ENCODE data around the gene KIRREL3. TPM values are rescaled to one million over a fixed set of nuclear protein-coding genes. Genes with fewer than 3 reads are reported as not detected.

KIRREL3 gene
- polyA plus RNA-seq, 1 of the 3 experiments (the other 2 are of a cell fraction): 3.7 TPM

- Histone ChIP-seq H3K4me3 (ENCODE audit: low read depth in 2 of 2, low read length in 1 of 2) (no peak overlapping the region), H3K9me3 (no peaks in the 10 kb centered on the region), H2AFZ (ENCODE audit: low read depth) (no peak overlapping the region), H3K27ac (ENCODE audit: low read depth in 2 of 2, low read length in 1 of 2) (no peak overlapping the region), H3K79me2 (ENCODE audit: insufficient read depth) (no peaks in the 10 kb centered on the region), H4K20me1 (ENCODE audit: insufficient read depth) (no peaks in the 10 kb centered on the region), H3K9me2 (no peaks in the 10 kb centered on the region), H3K4me2 (no peak overlapping the region), H3K27me3 (ENCODE audit: insufficient read depth) (no peaks in the 10 kb centered on the region), H3F3A (replicated peaks; ENCODE audit: insufficient read depth) (no peaks in the 10 kb centered on the region), H3K36me3 (replicated peaks in 1 of 2; ENCODE audit: control insufficient read depth in 1 of 2, insufficient read depth in 2 of 2, low read length in 1 of 2) (no peaks in the 10 kb centered on the region), H3K9ac (no peak overlapping the region), H3K4me1 (ENCODE audit: control insufficient read depth in 1 of 2, insufficient read depth in 2 of 2, low read depth in 1 of 2, low read length in 1 of 2) (peaks cover 8 to 19% of the 10 kb centered on the region in 2 experiments; a peak in 2 of 4 replicates)
- TF ChIP-seq EZH2phosphoT487 (IDR thresholded peaks at IDR 0.05; ENCODE audit: borderline replicate concordance, low read depth) (no peak), MEF2A (IDR thresholded peaks at IDR 0.05; ENCODE audit: borderline replicate concordance, low read depth) (no peak), CTCF (IDR thresholded peaks at IDR 0.05) (no peak), SIN3A (IDR thresholded peaks at IDR 0.05; ENCODE audit: borderline replicate concordance, low read depth, low read length) (no peak), NRF1 (IDR thresholded peaks at IDR 0.05; ENCODE audit: low read depth, low read length) (no peak)
- ChIA-PET POLR2A (no interaction called here), CTCF (interaction anchor here (1.1 to 9.2 kb wide), 4 partner anchors 16 to 154 kb away, joined by 3 to 78 read pairs (median 16); no protein-coding TSS in a partner anchor)
- no peak for DNase-seq
- WGBS (ENCODE audit: low lambda C conversion rate): 88% methylated on average over 5 of the region's 5 CpGs
These were observed 535.8 kb downstream of the KIRREL3 start for GRCh38 chr11:126464796-126465195.

GRCh38 chr11:126462422-126462821, 538.1 kb downstream of the KIRREL3 start:
- Histone ChIP-seq H3K36me3 (replicated peaks in 1 of 2; ENCODE audit: control insufficient read depth in 1 of 2, insufficient read depth in 2 of 2, low read length in 1 of 2) (no peaks in the 10 kb centered on the region), H3K27me3 (ENCODE audit: insufficient read depth) (no peaks in the 10 kb centered on the region), H3K9ac (no peak overlapping the region), H3K9me3 (no peaks in the 10 kb centered on the region), H4K20me1 (ENCODE audit: insufficient read depth) (no peaks in the 10 kb centered on the region), H3K9me2 (no peaks in the 10 kb centered on the region), H3K4me2 (no peak overlapping the region), H2AFZ (ENCODE audit: low read depth) (no peak overlapping the region), H3K4me1 (ENCODE audit: control insufficient read depth in 1 of 2, insufficient read depth in 2 of 2, low read depth in 1 of 2, low read length in 1 of 2) (peaks cover 0 to 34% of the 10 kb centered on the region in 2 experiments; a peak in 2 of 4 replicates), H3F3A (replicated peaks; ENCODE audit: insufficient read depth) (no peaks in the 10 kb centered on the region), H3K27ac (ENCODE audit: low read depth in 2 of 2, low read length in 1 of 2) (no peak overlapping the region), H3K79me2 (ENCODE audit: insufficient read depth) (no peaks in the 10 kb centered on the region), H3K4me3 (ENCODE audit: low read depth in 2 of 2, low read length in 1 of 2) (no peak overlapping the region)
- no peak for TF ChIP-seq MEF2A (IDR thresholded peaks at IDR 0.05; ENCODE audit: borderline replicate concordance, low read depth)
- no peak for TF ChIP-seq CHD2 (IDR thresholded peaks at IDR 0.05; ENCODE audit: low read length, partially characterized antibody)
- no peak for TF ChIP-seq FOXJ3 (CRISPR knock-in tag; IDR thresholded peaks at IDR 0.05)
- no peak for TF ChIP-seq NFIC (IDR thresholded peaks at IDR 0.05; ENCODE audit: borderline replicate concordance)
- TF ChIP-seq MXI1 (IDR thresholded peaks at IDR 0.05; ENCODE audit: low read depth, low read length): no peak
- TF ChIP-seq USF1 (IDR thresholded peaks at IDR 0.05; ENCODE audit: borderline replicate concordance, low read depth): no peak
- no peak for TF ChIP-seq NRF1 (IDR thresholded peaks at IDR 0.05; ENCODE audit: low read depth, low read length)
- no peak for TF ChIP-seq YY1 (IDR thresholded peaks at IDR 0.05; ENCODE audit: low read depth)
- no peak for TF ChIP-seq EZH2phosphoT487 (IDR thresholded peaks at IDR 0.05; ENCODE audit: borderline replicate concordance, low read depth)
- TF ChIP-seq SIN3A (IDR thresholded peaks at IDR 0.05; ENCODE audit: borderline replicate concordance, low read depth, low read length): no peak
- no peak for TF ChIP-seq REST (IDR thresholded peaks at IDR 0.05; ENCODE audit: low read depth, low read length)
- TF ChIP-seq EP300 (IDR thresholded peaks at IDR 0.05; ENCODE audit: borderline replicate concordance in 1 of 2, low read depth in 1 of 2, low read length in 1 of 2): no peak
- no peak for TF ChIP-seq SMC3 (IDR thresholded peaks at IDR 0.05; ENCODE audit: low read depth, low read length)
- TF ChIP-seq IRF3 (IDR thresholded peaks at IDR 0.05; ENCODE audit: low read depth, low read length): no peak
- TF ChIP-seq USF2 (IDR thresholded peaks at IDR 0.05; ENCODE audit: borderline replicate concordance, low read depth, low read length): no peak
- no peak for TF ChIP-seq RAD21 (IDR thresholded peaks at IDR 0.05; ENCODE audit: low read length)
- no peak for DNase-seq
- 88% methylated on average over 7 of the region's 7 CpGs for WGBS (ENCODE audit: low lambda C conversion rate)
- ChIA-PET POLR2A (no interaction called here), CTCF (interaction anchor here (1.6 to 2.3 kb wide), 3 partner anchors 18 to 22 kb away, joined by 5 to 9 read pairs (median 8); no protein-coding TSS in a partner anchor)

Data from SK-N-SH (cell line).